Suprapubic skin (tissue), 4 donors: ENCODE results near the gene AMBRA1. TPM values are rescaled to one million over a fixed set of nuclear protein-coding genes. Genes with fewer than 3 reads are reported as not detected.

Experiments
- DNase-seq, 2 donors: peaks; one replicate each; pipeline ENCODE4 v3.0.0-alpha.2; 2019; ENCODE audit warnings: low spot score in 2 of 2
- H3K27ac ChIP-seq: fragments of 200-600 bp; sonication (generic); one replicate; pipeline ENCODE4 v1.5.1; 2019
- H3K27me3 ChIP-seq: fragments of 200-600 bp; sonication (generic); one replicate; pipeline ENCODE4 v1.5.1; 2019
- H3K36me3 ChIP-seq: fragments of 200-600 bp; sonication (generic); one replicate; pipeline ENCODE4 v1.5.1; 2019
- H3K4me1 ChIP-seq: fragments of 200-600 bp; sonication (generic); one replicate; pipeline ENCODE4 v1.5.1; 2019
- H3K4me3 ChIP-seq: fragments of 200-600 bp; sonication (generic); one replicate; pipeline ENCODE4 v1.5.1; 2019; ENCODE audit warnings: mild to moderate bottlenecking
- H3K9me3 ChIP-seq: fragments of 200-600 bp; sonication (generic); one replicate; pipeline ENCODE4 v1.5.1; 2019
- CTCF ChIP-seq, 2 donors: fragments of 200-600 bp in 1 of 2; fragments of 450-650 bp in 1 of 2; sonication (generic) in 1 of 2; IDR thresholded peaks; one replicate each; pipeline ENCODE4 v1.5.1; 2016 to 2019; ENCODE audit warnings: antibody characterized with exemption in 2 of 2, mild to moderate bottlenecking in 1 of 2, moderate library complexity in 1 of 2
- EP300 ChIP-seq: sonication (generic); formaldehyde crosslinking; IDR thresholded peaks from one replicate; pipeline ENCODE4 v1.6.1; 2017; ENCODE audit warnings: antibody characterized with exemption
- POLR2A ChIP-seq, 2 donors: fragments of 450-650 bp; IDR thresholded peaks; one replicate each; pipeline ENCODE4 v1.6.1; 2017; ENCODE audit warnings: antibody characterized with exemption in 2 of 2, mild to moderate bottlenecking in 2 of 2, moderate library complexity in 2 of 2
- POLR2AphosphoS5 ChIP-seq, 3 donors: sonication (generic); formaldehyde crosslinking; IDR thresholded peaks; one replicate each; pipeline ENCODE4 v1.6.1; 2017; ENCODE audit warnings: antibody characterized with exemption in 3 of 3
- WGBS: methylation state at CpG from one replicate; pipeline ENCODE4 v1.1.5; 2018; 5-methylcytosine and 5-hydroxymethylcytosine counted together
- total RNA-seq, 4 donors: library from RNA; depleted of rRNA; stranded (reverse); fragments of >200 nt; gene quantifications; one replicate each; pipeline ENCODE4 v1.1.0, GENCODE V29; 2016

Gene AMBRA1
- total RNA-seq, 4 donors from 2014 or later, result 38.6 to 63.2 (median 45.6) TPM

GRCh38 chr11:46625406-46625805 lies 31.6 kb upstream of the AMBRA1 start:
- Histone ChIP-seq H3K27me3 (no peaks in the 10 kb centered on the region), H3K27ac (no peak overlapping the region), H3K4me1 (peaks cover 5% of the 10 kb centered on the region), H3K4me3 (no peak overlapping the region), H3K36me3 (peaks cover 70% of the 10 kb centered on the region), H3K9me3 (no peaks in the 10 kb centered on the region)
- TF ChIP-seq POLR2A (IDR thresholded peaks at IDR 0.05), result no peak
- TF ChIP-seq POLR2AphosphoS5 (IDR thresholded peaks at IDR 0.05), result no peak
- no peak for TF ChIP-seq CTCF (IDR thresholded peaks at IDR 0.05)
- TF ChIP-seq EP300, result no peak
- no peak for DNase-seq
- 86% methylated on average over 3 of the region's 3 CpGs for WGBS

- 67% methylated on average over 6 of the region's 6 CpGs for WGBS
- DNase-seq, result no peak
- peak overlapping the region; percentile 90 for H3K4me3 ChIP-seq
- no peaks in the 10 kb centered on the region for H3K27me3 ChIP-seq
- H3K27ac ChIP-seq, result no peak overlapping the region
- TF ChIP-seq POLR2A (IDR thresholded peaks at IDR 0.05) (no peak), POLR2AphosphoS5 (IDR thresholded peaks at IDR 0.05) (no peak), CTCF (IDR thresholded peaks at IDR 0.05) (no peak), EP300 (no peak)
- peaks cover 47% of the 10 kb centered on the region for H3K4me1 ChIP-seq
- peaks cover 16% of the 10 kb centered on the region for H3K36me3 ChIP-seq
- no peaks in the 10 kb centered on the region for H3K9me3 ChIP-seq
Observed at GRCh38 chr11:46618837-46619236, 25.0 kb upstream of the AMBRA1 start.

- H3K4me1 ChIP-seq, result peaks cover 47% of the 10 kb centered on the region
- H3K4me3 ChIP-seq, result peak overlapping the region; percentile 90
- 9% methylated on average over 8 of the region's 9 CpGs for WGBS
- TF ChIP-seq CTCF (IDR thresholded peaks at IDR 0.05) (no peak), EP300 (no peak), POLR2A (IDR thresholded peaks at IDR 0.05) (no peak), POLR2AphosphoS5 (IDR thresholded peaks at IDR 0.05) (no peak)
- DNase-seq, result no peak
- no peaks in the 10 kb centered on the region for H3K27me3 ChIP-seq
- H3K27ac ChIP-seq, result peak overlapping the region; percentile 97
- peaks cover 13% of the 10 kb centered on the region for H3K36me3 ChIP-seq
- H3K9me3 ChIP-seq, result no peaks in the 10 kb centered on the region
Observed at GRCh38 chr11:46617972-46618314, 24.1 kb upstream of the AMBRA1 start.

- Histone ChIP-seq H3K36me3 (peaks cover 8% of the 10 kb centered on the region), H3K27ac (peak within 1 kb of the TSS; percentile 97), H3K9me3 (no peaks in the 10 kb centered on the region), H3K4me1 (peaks cover 49% of the 10 kb centered on the region), H3K4me3 (peak within 1 kb of the TSS; percentile 90), H3K27me3 (no peaks in the 10 kb centered on the region)
- TF ChIP-seq EP300 (no peak), POLR2AphosphoS5 (IDR thresholded peaks at IDR 0.05) (peak in 2 of 3 donors; percentile 15 to 49), POLR2A (IDR thresholded peaks at IDR 0.05) (peak in 1 of 2 donors; percentile 27), CTCF (IDR thresholded peaks at IDR 0.05) (peak; percentile 43 to 78)
- DNase-seq, result peak; percentile 94
- WGBS, result under 1% methylated on average over 62 of the region's 72 CpGs
Observed at GRCh38 chr11:46617134-46617971, 23.5 kb upstream of the AMBRA1 start, which contains the start of the genes ATG13 and HARBI1. ATG13 (plus strand) TSS chr11:46617553; CDS start chr11:46644292, 26,739 bp downstream. HARBI1 (minus strand) TSS chr11:46617227; CDS start chr11:46616237, 990 bp downstream.

GRCh38 chr11:46616551-46617133 lies 22.8 kb upstream of the AMBRA1 start:
- Histone ChIP-seq H3K4me1 (peaks cover 56% of the 10 kb centered on the region), H3K4me3 (peak overlapping the region; percentile 90), H3K27ac (peak overlapping the region; percentile 97), H3K27me3 (no peaks in the 10 kb centered on the region), H3K36me3 (peaks cover 7% of the 10 kb centered on the region), H3K9me3 (no peaks in the 10 kb centered on the region)
- TF ChIP-seq EP300 (no peak), POLR2A (IDR thresholded peaks at IDR 0.05) (peak in 1 of 2 donors; percentile 38)
- DNase-seq, result no peak
- 4% methylated on average over 10 of the region's 15 CpGs for WGBS
